NOMO-1 treated with dmso at 0.1 percent for 144 hours (cell line): ENCODE data around the gene ZNF74.
A peak's percentile ranks its signal among the peaks of the same experiment; 100 is the strongest.
"Not testable (repeated sequence)": the region's sequence is repeated elsewhere in the genome, so short reads cannot be mapped to it uniquely, and the experiment has no call there.

Experiments used
- DNase-seq: peaks from one replicate; lab custom pipeline; 2025; ENCODE audit not compliant: unreplicated experiment; lab: John Stamatoyannopoulos, UW

ZNF74 gene

DNA sequence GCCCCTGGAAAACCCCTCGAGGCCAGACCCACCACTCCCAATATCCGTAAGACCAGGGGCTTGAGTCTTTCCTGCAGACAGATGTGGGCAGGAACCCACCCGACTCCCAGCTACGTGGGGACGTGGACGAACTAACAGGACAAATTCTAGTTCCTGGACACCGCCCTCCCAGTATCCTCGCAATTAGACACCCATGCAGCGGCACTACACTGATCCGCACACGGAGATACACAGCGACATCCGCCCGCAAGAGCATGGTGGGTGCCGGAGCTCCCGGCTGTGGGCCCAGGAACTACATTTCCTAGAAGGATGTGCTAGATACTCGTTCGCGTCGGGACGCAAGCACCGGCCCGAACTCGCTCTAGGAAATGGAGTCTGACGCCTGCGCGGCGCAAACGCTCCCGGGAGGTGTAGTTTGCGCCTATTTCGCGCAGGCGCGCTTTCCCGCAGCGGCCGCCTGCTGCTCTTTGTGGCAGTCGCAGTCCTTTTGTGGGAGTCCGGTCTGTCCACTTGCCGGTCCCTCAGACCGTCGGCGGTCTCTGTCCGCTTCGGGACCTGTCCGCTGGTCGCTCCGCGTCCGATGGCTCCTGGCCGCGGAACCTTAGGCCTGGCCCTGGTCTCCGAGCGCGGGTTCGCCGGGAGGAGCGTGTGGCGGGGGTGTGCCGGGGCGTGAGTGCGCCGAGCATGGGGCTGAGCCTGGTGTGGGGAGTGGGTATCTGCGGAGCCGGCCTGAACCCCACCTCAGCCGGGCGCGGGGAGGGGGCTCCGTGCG, at the start of gene ZNF74:
Gene ZNF74 (plus strand): TSS at position 447 of the 772 bp plus-strand sequence. CDS start 478 bp downstream, outside the sequence.
- peak; percentile 95 for DNase-seq

DNA sequence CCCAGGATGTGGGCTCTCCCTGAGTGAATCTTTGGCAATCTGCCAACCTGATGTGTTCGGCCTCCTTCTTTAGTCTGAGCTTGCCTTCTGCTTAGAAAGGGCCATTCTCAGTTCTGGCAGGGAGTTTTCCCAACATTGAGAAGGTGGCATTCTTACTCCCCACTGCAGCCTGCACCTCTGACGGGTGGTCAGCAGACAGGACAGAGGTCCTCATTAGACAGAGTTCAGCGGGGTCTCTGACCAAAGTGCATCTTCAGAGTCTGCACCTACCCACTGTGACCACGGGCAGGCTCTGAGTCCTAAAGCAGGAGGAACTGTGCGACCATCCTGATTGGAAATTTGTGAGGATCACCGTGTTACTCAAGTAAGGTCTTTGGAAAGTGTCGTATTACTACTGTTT, 47.4 kb upstream of the ZNF74 start:
- not testable (repeated sequence) for DNase-seq

DNA sequence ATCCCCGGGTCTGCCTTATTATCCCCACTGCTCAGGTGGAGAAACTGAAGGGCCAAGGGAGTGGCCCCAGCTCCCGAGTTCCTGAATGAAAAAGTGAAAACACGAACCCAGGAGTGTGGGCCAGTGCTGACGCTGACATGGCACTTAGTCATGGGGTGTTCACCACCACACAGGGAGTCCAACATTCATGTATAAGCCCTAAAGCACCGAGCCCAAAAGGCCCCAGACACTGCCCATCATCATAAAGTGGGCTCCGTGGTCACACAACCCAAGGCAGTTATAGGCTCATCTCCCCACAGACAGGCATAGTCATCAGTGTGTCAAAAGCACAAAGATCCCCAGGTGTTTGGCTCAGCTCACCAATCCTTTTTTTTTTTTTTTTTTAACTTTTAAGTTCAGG, 41.4 kb upstream of the ZNF74 start:
- DNase-seq = not testable (repeated sequence)

DNA sequence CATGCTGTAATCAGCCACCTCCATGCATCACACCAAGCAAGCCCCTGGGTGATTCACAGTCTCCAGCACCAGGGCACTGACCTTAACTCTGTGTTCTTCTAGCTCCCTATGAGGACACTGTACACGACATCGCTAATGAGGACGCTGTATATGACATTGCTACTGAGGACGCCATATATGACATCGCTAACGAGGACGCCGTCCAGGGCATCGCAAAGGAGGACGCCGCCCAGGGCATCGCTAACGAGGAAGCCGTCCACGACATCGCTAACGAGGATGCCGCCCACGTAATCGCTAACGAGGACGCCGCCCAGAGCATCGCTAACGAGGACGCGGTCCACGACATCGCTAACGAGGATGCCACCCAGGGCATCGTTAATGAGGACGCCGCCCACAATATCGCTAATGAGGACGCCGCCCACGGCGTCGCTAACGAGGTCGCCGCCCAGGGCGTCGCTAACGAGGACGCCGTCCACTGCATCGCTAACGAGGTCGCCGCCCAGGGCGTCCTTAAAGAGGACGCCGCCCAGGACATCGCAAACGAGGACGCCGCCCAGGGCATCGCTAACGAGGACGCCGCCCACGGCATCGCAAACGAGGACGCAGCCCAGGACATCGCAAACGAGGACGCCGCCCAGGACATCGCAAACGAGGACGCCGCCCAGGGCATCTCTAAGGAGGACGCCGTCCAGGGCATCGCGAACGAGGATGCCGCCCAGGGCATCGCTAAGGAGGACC, 39.5 kb upstream of the ZNF74 start:
- DNase-seq = no peak

DNA sequence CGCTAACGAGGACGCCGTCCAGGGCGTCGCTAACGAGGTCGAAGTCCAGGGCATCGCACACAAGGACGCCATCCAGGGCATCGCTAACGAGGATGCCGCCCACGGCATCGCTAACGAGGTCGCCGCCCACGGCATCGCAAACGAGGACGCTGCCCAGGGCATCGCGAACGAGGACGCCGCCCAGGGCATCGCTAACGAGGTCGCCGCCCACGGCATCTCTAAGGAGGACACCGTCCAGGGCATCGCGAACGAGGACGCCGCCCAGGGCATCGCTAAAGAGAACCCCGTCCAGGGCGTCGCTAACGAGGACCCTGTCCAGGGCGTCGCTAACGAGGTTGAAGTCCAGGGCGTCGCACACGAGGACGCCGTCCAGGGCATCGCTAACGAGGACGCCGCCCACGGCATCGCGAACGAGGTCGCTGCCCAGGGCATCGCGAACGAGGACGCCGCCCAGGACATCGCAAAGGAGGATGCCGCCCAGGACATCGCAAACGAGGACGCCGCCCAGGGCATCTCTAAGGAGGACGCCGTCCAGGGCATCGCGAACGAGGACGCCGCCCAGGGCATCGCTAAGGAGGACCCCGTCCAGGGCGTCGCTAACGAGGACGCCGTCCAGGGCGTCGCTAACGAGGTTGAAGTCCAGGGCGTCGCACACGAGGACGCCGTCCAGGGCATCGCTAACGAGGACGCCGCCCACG, 37.9 kb upstream of the ZNF74 start:
- DNase-seq = not testable (repeated sequence)

DNA sequence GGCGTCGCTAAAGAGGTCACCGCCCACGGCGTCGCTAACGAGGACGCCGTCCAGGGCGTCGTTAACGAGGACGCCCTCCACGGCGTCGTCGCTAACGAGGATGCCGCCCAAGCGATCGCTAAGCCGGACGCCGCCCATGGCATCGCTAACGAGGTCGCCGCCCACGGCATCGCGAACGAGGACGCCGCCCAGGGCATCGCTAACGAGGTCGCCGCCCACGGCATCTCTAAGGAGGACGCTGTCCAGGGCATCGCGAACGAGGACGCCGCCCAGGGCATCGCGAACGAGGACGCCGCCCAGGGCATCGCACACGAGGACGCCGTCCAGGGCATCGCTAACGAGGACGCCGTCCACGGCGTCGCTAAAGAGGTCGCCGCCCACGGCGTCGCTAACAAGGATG, 37.0 kb upstream of the ZNF74 start:
- DNase-seq = not testable (repeated sequence)

DNA sequence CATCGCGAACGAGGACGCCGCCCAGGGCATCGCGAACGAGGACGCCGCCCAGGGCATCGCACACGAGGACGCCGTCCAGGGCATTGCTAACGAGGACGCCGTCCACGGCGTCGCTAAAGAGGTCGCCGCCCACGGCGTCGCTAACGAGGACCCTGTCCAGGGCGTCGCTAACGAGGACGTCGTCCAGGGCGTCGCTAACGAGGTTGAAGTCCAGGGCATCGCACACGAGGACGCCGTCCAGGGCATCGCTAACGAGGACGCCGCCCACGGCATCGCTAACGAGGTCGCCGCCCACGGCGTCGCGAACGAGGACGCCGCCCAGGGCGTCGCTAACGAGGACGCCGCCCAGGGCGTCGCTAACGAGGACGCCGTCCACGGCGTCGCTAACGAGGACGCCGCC, 36.0 kb upstream of the ZNF74 start:
- not testable (repeated sequence) for DNase-seq

DNA sequence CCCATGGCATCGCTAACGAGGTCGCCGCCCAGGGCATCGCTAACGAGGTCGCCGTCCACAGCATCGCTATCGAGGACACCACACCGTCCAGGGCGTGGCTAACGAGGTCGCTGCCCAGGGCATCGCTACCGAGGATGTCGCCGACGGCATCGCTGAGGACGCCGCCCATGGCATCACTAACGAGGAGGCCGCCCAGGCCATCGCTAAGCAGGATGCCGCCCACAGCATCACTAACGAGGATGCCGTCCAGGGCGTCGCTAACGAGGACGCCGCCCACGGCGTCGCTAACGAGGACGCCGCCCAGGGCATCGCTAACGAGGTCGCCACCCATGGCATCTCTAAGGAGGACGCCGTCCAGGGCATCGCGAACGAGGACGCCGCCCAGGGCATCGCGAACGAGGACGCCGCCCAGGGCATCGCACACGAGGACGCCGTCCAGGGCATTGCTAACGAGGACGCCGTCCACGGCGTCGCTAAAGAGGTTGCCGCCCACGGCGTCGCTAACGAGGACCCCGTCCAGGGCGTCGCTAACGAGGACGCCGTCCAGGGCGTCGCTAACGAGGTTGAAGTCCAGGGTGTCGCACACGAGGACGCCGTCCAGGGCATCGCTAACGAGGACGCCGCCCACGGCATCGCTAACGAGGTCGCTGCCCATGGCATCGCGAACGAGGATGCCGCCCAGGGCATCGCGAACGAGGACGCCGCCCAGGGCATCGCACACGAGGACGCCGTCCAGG, 35.3 kb upstream of the ZNF74 start:
- DNase-seq = not testable (repeated sequence)

DNA sequence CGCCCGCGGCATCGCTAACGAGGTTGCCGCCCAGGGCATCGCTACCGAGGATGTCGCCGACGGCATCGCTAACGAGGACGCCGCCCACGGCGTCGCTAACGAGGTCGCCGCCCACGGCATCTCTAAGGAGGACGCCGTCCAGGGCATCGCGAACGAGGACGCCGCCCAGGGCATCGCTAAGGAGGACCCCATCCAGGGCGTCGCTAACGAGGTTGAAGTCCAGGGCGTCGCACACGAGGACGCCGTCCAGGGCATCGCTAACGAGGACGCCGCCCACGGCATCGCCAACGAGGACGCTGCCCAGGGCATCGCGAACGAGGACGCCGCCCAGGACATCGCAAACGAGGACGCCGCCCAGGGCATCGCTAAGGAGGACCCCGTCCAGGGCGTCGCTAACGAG, 33.7 kb upstream of the ZNF74 start:
- DNase-seq = not testable (repeated sequence)

DNA sequence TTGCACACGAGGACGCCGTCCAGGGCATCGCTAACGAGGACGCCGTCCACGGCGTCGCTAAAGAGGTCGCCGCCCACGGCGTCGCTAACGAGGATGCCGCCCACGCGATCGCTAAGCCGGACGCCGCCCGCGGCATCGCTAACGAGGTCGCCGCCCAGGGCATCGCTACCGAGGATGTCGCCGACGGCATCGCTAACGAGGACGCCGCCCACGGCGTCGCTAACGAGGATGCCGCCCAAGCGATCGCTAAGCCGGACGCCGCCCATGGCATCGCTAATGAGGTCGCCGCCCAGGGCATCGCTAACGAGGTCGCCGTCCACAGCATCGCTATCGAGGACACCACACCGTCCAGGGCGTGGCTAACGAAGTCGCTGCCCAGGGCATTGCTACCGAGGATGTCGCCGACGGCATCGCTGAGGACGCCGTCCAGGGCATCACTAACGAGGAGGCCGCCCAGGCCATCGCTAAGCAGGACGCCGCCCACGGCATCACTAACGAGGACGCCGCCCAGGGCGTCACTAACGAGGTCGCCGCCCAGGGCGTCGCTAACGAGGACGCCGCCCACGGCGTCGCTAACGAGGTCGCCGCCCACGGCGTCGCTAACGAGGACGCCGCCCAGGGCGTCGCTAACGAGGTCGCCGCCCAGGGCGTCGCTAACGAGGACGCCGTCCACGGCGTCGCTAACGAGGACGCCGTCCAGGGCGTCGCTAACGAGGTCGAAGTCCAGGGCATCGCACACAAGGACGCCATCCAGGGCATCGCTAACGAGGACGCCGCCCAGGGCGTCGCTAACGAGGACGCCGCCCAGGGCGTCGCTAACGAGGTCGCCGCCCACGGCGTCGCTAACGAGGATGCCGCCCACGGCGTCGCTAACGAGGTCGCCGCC, 32.8 kb upstream of the ZNF74 start:
- DNase-seq = not testable (repeated sequence)

DNA sequence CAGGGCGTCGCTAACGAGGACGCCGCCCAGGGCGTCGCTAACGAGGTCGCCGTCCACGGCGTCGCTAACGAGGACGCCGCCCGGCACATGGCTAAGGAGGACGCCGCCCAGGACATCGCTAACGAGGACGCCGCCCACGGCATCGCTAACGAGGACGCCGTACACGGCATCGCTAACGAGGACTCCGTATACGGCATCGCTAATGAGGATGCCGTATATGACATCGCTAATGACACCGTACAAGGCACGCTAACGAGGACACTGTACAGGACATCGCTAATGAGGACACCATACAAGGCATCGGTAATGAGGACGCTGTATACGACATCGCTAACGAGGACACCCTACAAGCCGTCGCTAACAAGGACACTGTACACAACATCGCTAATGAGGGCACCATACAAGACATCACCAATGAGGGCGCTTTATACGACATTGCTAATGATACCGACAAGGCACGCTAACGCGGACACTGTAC, 32.2 kb upstream of the ZNF74 start:
- DNase-seq = not testable (repeated sequence)

DNA sequence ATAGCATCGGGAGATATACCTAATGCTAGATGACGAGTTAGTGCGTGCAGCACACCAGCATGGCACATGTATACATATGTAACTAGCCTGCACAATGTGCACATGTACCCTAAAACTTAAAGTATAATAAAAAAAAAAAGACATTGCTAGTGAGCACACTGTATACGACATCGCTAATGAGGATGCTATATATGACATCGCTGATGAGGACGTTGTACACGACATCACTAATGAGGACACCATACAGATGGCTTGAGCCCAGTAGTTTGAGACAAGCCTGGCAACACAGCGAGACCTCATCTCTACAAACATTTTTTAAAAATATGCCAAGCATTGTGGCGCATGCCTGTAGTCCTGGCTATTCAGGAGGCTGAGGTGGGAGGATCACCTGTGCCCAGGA, 31.5 kb upstream of the ZNF74 start:
- not testable (repeated sequence) for DNase-seq

DNA sequence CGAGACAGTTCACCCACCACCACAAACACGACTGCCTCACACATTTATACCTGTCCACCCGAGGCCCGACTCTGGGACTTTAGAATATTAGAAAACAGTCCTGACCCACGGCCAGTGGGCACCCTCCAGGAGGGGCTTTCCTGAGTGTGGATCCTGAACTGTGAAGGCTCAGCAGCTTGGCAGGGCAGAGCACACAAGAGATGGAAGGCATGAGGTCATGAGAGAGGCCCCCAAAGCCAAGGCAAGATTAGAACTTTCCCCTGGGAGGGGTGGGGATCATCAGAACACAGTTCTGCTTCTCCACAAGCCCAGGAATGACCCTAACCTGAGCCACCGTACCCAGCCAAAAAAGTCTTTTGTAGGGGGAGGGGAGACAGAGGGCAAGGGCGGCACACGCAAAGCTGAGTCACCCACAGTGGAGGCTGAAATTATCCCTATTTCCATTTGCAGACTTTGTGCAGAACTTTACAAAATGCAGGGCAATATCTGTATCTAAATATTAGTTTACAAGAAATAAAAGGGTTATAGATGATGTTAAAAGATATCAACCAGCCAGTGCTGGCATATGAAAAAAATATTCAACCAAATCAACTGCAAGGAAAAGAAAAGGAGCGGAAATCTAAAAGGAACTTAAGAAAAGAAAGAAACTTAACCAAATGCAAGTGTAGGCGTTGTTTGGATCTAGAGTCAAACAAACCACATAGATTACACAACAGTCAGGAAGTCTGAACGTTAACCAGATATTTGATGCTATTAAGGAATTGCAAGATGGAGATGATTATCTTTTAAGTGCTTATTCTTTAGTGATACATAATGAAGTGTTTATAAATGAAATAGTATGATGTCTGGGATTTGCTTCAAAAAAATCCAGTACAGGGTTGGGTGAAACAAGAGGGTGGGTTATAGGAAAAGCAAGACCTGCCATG, 29.4 kb upstream of the ZNF74 start:
- DNase-seq = peak; percentile 11

DNA sequence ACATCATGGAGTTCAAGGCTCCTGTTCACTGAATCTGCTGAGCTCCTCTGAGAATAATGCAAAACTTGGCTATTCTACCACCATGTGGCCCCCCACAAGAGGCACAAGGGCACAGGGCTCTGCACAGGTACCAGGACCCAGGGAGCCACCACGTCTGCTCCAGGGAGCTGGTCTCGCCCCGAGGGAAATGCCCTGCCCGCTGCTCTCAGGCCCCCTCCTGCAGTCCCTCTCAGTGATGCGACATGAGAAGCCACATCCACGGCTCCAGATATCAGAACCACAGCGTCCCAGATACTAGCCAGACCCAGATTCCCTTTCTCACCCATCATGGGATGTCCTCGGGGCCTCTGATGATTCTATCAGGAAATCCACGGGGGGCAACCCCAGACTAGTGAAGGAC, 27.1 kb upstream of the ZNF74 start:
- not testable (repeated sequence) for DNase-seq

DNA sequence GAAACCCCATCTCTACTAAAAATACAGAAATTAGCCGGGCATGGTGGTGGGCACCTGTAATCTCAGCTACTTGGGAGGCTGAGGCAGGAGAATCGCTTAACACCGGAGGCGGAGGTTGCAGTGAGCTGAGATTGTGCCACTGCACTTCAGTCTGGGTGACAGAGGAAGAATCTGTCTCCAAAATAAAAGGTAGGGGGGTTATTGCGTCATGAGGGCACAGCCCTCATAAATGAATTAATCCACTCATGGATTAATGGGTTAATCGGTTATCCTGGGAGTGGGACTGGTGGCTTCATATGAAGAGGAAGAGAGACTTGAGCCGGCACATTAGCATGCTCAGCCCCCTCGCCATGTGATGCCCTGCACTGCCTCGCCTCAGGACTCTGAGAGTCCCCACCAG, 25.1 kb upstream of the ZNF74 start:
- DNase-seq = not testable (repeated sequence)

DNA sequence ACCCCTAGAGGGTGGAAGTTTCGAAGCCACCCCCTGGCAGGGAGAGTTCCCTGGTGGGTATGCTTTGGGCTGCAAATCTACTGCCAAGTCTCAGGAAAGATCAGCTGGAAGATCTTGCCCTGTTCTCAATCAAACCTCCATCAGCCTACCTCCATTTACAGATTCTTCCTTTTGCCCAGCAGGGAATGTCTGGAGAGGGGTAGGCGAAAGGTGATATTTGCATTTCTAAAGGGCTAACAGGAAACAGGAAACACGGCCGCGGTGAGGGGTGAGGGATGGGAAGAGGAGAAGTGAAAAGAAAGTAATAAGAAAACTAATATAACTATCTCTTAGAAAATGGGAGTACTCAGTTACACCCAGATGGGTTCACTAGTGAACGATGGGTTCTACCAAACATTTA, 22.3 kb upstream of the ZNF74 start:
- DNase-seq = not testable (repeated sequence)

DNA sequence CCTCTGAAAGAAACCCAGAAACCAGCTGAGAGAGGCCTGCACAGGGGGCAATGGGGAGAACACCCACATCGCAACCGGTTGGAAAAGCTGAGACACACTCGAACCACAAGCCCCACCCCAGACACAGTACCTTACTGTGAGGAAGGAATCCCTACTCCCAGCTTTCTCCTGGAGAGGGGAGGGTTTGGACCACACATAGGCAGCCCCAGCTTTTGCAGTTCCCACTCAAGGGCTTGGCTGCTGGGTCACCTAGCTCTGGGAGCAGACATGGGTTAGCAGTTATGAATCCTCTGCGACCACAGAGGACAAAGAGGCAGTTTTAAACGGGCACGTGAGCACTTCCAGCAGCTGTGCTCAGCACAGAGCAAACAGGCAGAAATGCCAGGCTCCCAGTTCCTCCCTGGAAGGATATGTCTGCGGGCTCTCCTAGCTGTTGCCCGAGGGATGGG, 21.5 kb upstream of the ZNF74 start:
- not testable (repeated sequence) for DNase-seq

DNA sequence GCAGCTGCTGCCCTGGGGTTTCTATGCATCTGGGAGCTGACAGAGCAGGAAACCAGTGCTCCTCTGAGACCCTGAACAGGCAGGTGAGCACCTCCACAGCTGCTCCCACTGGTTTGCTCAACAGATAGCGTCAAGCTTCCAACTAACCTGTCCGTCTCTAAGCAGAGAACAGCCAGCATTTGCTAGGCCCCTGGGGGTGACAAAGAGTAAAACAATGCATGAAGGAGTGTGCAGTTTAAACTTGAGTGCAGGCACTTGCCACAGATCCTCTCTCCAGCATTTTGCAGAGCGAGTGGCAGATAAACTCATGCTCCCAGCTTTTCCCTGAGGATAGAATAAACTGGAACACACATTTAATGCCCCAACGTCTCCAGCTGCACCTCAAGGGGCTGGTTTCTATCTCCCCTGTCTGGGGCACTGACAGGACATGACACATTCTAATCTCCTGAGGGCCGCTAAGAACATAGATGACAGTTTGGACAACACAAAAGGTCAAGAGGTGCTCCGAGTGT, 20.7 kb upstream of the ZNF74 start:
- DNase-seq = not testable (repeated sequence)
